Measurements from ENCODE around the gene BTBD2. TPM values are rescaled to one million over a fixed set of nuclear protein-coding genes. Genes with fewer than 3 reads are reported as not detected.

Gene BTBD2
- total and polyA plus RNA-seq, 2 experiments from 2014 or later = 23.8 to 130 TPM

DNA sequence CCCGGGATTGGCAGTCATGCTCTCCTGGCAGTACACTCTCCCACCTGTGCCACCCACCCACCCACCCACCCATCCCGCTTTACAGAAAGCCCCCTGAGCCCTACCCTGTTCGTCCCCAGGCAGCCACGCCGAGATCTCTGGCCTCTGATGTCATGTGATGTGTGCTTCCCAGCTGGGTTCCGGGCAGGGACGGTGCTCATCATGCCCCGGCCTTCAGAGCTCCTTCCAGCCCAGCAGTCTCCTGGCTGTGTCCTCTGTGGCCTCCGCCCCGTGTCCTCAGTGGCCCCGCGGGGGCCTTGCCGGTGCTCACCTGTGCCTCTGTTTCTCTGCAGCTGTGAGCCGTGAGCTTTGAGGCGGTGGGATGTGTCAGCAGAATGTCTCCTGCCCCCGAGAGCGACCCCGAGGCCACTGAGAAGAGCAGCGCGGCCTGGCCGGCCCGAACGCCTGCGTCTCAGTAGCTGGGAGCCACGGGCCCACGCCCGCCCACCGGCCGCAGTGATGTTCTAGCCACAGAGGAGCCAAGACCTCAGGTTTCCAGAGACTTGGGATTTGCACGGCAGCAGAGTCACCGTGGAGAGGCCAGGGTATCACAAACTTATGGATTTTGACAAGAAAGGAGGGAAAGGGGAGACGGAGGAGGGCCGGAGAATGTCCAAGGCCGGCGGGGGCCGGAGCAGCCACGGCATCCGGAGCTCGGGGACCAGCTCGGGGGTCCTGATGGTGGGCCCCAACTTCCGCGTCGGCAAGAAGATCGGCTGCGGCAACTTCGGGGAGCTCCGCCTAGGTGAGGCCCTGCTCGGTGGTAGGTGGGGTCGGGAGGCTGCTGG is 46.1 kb downstream of the BTBD2 start (continued):
- TF ChIP-seq, protein P1, sequence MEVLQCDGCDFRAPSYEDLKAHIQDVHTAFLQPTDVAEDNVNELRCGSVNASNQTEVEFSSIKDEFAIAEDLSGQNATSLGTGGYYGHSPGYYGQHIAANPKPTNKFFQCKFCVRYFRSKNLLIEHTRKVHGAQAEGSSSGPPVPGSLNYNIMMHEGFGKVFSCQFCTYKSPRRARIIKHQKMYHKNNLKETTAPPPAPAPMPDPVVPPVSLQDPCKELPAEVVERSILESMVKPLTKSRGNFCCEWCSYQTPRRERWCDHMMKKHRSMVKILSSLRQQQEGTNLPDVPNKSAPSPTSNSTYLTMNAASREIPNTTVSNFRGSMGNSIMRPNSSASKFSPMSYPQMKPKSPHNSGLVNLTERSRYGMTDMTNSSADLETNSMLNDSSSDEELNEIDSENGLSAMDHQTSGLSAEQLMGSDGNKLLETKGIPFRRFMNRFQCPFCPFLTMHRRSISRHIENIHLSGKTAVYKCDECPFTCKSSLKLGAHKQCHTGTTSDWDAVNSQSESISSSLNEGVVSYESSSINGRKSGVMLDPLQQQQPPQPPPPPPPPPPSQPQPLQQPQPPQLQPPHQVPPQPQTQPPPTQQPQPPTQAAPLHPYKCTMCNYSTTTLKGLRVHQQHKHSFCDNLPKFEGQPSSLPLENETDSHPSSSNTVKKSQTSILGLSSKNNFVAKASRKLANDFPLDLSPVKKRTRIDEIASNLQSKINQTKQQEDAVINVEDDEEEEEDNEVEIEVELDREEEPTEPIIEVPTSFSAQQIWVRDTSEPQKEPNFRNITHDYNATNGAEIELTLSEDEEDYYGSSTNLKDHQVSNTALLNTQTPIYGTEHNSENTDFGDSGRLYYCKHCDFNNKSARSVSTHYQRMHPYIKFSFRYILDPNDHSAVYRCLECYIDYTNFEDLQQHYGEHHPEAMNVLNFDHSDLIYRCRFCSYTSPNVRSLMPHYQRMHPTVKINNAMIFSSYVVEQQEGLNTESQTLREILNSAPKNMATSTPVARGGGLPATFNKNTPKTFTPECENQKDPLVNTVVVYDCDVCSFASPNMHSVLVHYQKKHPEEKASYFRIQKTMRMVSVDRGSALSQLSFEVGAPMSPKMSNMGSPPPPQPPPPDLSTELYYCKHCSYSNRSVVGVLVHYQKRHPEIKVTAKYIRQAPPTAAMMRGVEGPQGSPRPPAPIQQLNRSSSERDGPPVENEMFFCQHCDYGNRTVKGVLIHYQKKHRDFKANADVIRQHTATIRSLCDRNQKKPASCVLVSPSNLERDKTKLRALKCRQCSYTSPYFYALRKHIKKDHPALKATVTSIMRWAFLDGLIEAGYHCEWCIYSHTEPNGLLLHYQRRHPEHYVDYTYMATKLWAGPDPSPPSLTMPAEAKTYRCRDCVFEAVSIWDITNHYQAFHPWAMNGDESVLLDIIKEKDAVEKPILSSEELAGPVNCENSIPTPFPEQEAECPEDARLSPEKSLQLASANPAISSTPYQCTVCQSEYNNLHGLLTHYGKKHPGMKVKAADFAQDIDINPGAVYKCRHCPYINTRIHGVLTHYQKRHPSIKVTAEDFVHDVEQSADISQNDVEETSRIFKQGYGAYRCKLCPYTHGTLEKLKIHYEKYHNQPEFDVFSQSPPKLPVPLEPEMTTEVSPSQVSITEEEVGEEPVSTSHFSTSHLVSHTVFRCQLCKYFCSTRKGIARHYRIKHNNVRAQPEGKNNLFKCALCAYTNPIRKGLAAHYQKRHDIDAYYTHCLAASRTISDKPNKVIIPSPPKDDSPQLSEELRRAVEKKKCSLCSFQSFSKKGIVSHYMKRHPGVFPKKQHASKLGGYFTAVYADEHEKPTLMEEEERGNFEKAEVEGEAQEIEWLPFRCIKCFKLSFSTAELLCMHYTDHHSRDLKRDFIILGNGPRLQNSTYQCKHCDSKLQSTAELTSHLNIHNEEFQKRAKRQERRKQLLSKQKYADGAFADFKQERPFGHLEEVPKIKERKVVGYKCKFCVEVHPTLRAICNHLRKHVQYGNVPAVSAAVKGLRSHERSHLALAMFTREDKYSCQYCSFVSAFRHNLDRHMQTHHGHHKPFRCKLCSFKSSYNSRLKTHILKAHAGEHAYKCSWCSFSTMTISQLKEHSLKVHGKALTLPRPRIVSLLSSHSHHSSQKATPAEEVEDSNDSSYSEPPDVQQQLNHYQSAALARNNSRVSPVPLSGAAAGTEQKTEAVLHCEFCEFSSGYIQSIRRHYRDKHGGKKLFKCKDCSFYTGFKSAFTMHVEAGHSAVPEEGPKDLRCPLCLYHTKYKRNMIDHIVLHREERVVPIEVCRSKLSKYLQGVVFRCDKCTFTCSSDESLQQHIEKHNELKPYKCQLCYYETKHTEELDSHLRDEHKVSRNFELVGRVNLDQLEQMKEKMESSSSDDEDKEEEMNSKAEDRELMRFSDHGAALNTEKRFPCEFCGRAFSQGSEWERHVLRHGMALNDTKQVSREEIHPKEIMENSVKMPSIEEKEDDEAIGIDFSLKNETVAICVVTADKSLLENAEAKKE (CRISPR knock-in tag; IDR thresholded peaks at IDR 0.05) = no peak
- TF ChIP-seq EZH2 (IDR thresholded peaks at IDR 0.05; ENCODE audit: low read depth, unreplicated experiment) (no peak), EZH2phosphoT487 (IDR thresholded peaks at IDR 0.05; ENCODE audit: unreplicated experiment) (no peak)

DNA sequence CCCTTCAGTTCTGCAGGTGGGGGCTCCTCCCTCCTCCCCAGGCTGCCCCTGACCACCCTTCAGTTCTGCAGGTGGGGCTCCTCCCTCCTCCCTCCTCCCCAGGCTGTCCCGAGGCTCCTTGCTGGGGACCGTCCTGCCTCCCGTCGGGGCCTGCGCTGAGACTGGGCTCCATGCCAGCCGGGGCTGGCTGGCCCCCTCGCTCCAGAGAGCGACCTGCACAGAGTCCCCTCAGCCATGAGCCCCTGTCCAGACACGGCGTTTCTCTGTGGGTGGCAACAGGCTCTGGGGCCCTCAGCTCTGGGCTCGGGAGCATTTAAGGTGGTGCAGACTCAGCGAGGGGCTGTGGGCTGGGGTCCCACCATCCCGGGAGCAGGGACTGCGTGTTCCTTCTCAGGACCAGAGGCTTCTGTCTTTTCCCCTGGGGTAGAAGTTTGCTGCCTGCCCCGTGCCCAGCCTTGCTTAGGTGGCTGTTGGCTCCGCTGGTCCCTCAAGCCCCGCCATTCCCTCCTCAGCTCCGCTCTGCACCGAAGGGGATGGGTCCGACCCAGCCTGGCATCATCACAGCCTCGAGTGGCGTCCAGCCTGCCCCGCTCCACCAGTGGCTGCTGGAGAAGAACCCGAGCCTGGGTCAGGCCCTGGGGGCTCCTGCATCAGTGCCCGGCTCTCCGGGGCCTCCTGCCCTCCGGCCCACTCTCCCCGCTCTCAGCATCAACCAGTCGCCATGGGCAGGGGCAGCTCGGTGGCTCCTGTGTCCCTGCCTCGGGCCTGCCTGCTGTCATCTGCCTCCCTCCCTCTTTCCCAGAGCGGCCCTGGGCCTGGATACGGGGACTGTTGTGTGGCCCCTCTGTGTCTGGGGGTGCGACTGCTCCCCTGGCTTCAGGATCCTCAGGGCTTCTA is 47.0 kb downstream of the BTBD2 start:
- Histone ChIP-seq H3F3A (replicated peaks; ENCODE audit: low read depth) (no peaks in the 10 kb centered on the region; the same call in 1 of the 2 replicates), H3K4me1 (ENCODE audit: insufficient read depth) (no peaks in the 10 kb centered on the region), H3K79me2 (replicated peaks; ENCODE audit: insufficient read depth) (peaks cover 68% of the 10 kb centered on the region), H3K27me3 (ENCODE audit: insufficient read depth) (no peaks in the 10 kb centered on the region), H3K4me2 (no peak overlapping the region), H3K9me2 (ENCODE audit: insufficient read depth) (no peaks in the 10 kb centered on the region), H3K27ac (ENCODE audit: low read depth) (no peak overlapping the region), H2AFZ (no peak overlapping the region), H3K36me3 (ENCODE audit: insufficient read depth) (no peaks in the 10 kb centered on the region), H3K4me3 (no peak overlapping the region), H4K20me1 (replicated peaks; ENCODE audit: insufficient read depth) (peaks cover 36% of the 10 kb centered on the region)
- Mint-ChIP-seq H3K27ac (no peak overlapping the region), H3K4me3 (no peak overlapping the region), H3K27me3 (ENCODE audit: insufficient read depth, low read depth, poor library complexity) (peaks cover 4% of the 10 kb centered on the region), H3K4me1 (no peaks in the 10 kb centered on the region), H3K9me3 (no peaks in the 10 kb centered on the region), H3K36me3 (ENCODE audit: low read depth) (peaks cover 9% of the 10 kb centered on the region)
- DNase-seq (ENCODE audit: low spot score) = no peak
- no peak for ATAC-seq
- no peak for TF ChIP-seq ZNF114 (CRISPR knock-in tag; IDR thresholded peaks at IDR 0.05)
- no peak for TF ChIP-seq JUNB (IDR thresholded peaks at IDR 0.05; ENCODE audit: unreplicated experiment)
- TF ChIP-seq, protein P2, sequence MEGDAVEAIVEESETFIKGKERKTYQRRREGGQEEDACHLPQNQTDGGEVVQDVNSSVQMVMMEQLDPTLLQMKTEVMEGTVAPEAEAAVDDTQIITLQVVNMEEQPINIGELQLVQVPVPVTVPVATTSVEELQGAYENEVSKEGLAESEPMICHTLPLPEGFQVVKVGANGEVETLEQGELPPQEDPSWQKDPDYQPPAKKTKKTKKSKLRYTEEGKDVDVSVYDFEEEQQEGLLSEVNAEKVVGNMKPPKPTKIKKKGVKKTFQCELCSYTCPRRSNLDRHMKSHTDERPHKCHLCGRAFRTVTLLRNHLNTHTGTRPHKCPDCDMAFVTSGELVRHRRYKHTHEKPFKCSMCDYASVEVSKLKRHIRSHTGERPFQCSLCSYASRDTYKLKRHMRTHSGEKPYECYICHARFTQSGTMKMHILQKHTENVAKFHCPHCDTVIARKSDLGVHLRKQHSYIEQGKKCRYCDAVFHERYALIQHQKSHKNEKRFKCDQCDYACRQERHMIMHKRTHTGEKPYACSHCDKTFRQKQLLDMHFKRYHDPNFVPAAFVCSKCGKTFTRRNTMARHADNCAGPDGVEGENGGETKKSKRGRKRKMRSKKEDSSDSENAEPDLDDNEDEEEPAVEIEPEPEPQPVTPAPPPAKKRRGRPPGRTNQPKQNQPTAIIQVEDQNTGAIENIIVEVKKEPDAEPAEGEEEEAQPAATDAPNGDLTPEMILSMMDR (conservative IDR thresholded peaks at IDR 0.05; ENCODE audit: low read depth in 2 of 2) = no peak
- TF ChIP-seq NANOG (IDR thresholded peaks at IDR 0.05; ENCODE audit: borderline replicate concordance) = no peak
- TF ChIP-seq POLR2AphosphoS5 (IDR thresholded peaks at IDR 0.05; ENCODE audit: low read depth) = no peak
